ENCODE measurements around the gene CYP20A1. TPM values are rescaled to one million over a fixed set of nuclear protein-coding genes. Genes with fewer than 3 reads are reported as not detected.

Gene CYP20A1
- total RNA-seq, 1 donor from 2014 or later, result 17.8 TPM

- Histone ChIP-seq H3K9me3 (ENCODE audit: low read depth) (no peaks in the 10 kb centered on the region), H3K27ac (no peak overlapping the region), H3K9ac (no peak overlapping the region), H4K20me1 (ENCODE audit: low read depth) (peaks cover 51% of the 10 kb centered on the region), H3K4me3 (no peak overlapping the region), H3K36me3 (peaks cover 15% of the 10 kb centered on the region), H3F3A (ENCODE audit: low read depth) (peaks cover 5% of the 10 kb centered on the region), H2AFZ (replicated peaks) (no peak overlapping the region), H3K4me1 (no peaks in the 10 kb centered on the region), H3K79me2 (ENCODE audit: low read depth) (peaks cover 100% of the 10 kb centered on the region), H3K27me3 (no peaks in the 10 kb centered on the region), H3K4me2 (no peak overlapping the region)
- peaks cover 5% of the 10 kb centered on the region for H3K27me3 Mint-ChIP-seq (ENCODE audit: insufficient read depth, low read depth)
- no peak overlapping the region for H3K4me3 Mint-ChIP-seq
- no peak overlapping the region for H3K27ac Mint-ChIP-seq
- peaks cover 5% of the 10 kb centered on the region for H3K9me3 Mint-ChIP-seq
- TF ChIP-seq CTCF (IDR thresholded peaks at IDR 0.05), result no peak
- TF ChIP-seq EZH2 (IDR thresholded peaks at IDR 0.05), result no peak
- TF ChIP-seq EZH2phosphoT487 (IDR thresholded peaks at IDR 0.05), result no peak
- H3K4me1 Mint-ChIP-seq, result no peaks in the 10 kb centered on the region
- no peak for DNase-seq (ENCODE audit: low spot score)
- peaks cover 49% of the 10 kb centered on the region for H3K36me3 Mint-ChIP-seq
These were observed 116.1 kb downstream of the CYP20A1 start for GRCh38 chr2:203354966-203355365.

Small RNA genes within 50 kb of the gene (small RNA-seq; reads per million reads assigned to genes)
- not detected for gene RN7SL670P

Other genes starting within 250 kb of the CYP20A1 start
- 10.3 and 10.4 TPM in 2 replicates for gene NBEAL1, start 224.1 kb upstream of the CYP20A1 start, total RNA-seq (ENCODE audit: low replicate concordance)
- 161 and 168 TPM in 2 replicates for gene ABI2, start 89.4 kb downstream of the CYP20A1 start, total RNA-seq (ENCODE audit: low replicate concordance)